ENCODE data around the gene TBC1D8. TPM values are rescaled to one million over a fixed set of nuclear protein-coding genes. Genes with fewer than 3 reads are reported as not detected.

TBC1D8 gene
- polyA plus RNA-seq, 1 donor = 17.3 TPM

GRCh38 chr2:101097638-101098037 is 53.5 kb downstream of the TBC1D8 start:
- Histone ChIP-seq H3K27me3 (ENCODE audit: control insufficient read depth, insufficient read depth, low read length) (no peaks in the 10 kb centered on the region), H3K4me1 (ENCODE audit: control insufficient read depth, insufficient read depth, low read length) (no peaks in the 10 kb centered on the region), H3K27ac (ENCODE audit: low read length) (no peak overlapping the region), H3K9me3 (ENCODE audit: control insufficient read depth, low read depth, low read length) (peaks cover 10% of the 10 kb centered on the region), H3K36me3 (ENCODE audit: control insufficient read depth, insufficient read depth, low read length) (no peaks in the 10 kb centered on the region), H3K4me3 (ENCODE audit: low read length) (no peak overlapping the region)
- DNase-seq = no peak

GRCh38 chr2:101096619-101097142 is 54.5 kb downstream of the TBC1D8 start:
- Histone ChIP-seq H3K27me3 (ENCODE audit: control insufficient read depth, insufficient read depth, low read length) (no peaks in the 10 kb centered on the region), H3K36me3 (ENCODE audit: control insufficient read depth, insufficient read depth, low read length) (no peaks in the 10 kb centered on the region), H3K9me3 (ENCODE audit: control insufficient read depth, low read depth, low read length) (peaks cover 2% of the 10 kb centered on the region), H3K4me3 (ENCODE audit: low read length) (no peak overlapping the region), H3K27ac (ENCODE audit: low read length) (no peak overlapping the region), H3K4me1 (ENCODE audit: control insufficient read depth, insufficient read depth, low read length) (no peaks in the 10 kb centered on the region)
- no peak for DNase-seq
- WGBS (ENCODE audit: insufficient coverage, low lambda C conversion rate) = 100% methylated on average over 2 of the region's 4 CpGs

- Histone ChIP-seq H3K36me3 (ENCODE audit: control insufficient read depth, insufficient read depth, low read length) (no peaks in the 10 kb centered on the region), H3K27ac (ENCODE audit: low read length) (peak overlapping the region; percentile 12), H3K27me3 (ENCODE audit: control insufficient read depth, insufficient read depth, low read length) (no peaks in the 10 kb centered on the region), H3K9me3 (ENCODE audit: control insufficient read depth, low read depth, low read length) (peaks cover 2% of the 10 kb centered on the region), H3K4me3 (ENCODE audit: low read length) (no peak overlapping the region), H3K4me1 (ENCODE audit: control insufficient read depth, insufficient read depth, low read length) (no peaks in the 10 kb centered on the region)
- DNase-seq = peak; percentile 22 to 71
- no CpG with 5 or more reads among the region's 1 CpG for WGBS (ENCODE audit: insufficient coverage, low lambda C conversion rate)
Observed at GRCh38 chr2:101094351-101094750, 56.8 kb downstream of the TBC1D8 start.

- no peak for DNase-seq
- WGBS (ENCODE audit: insufficient coverage, low lambda C conversion rate) = 100% methylated on average over 3 of the region's 12 CpGs
Observed at GRCh38 chr2:101089942-101090799, 61.0 kb downstream of the TBC1D8 start.

GRCh38 chr2:101089419-101089818 is 61.8 kb downstream of the TBC1D8 start:
- no peaks in the 10 kb centered on the region for H3K27me3 ChIP-seq (ENCODE audit: control insufficient read depth, insufficient read depth, low read length)
- no peak overlapping the region for H3K27ac ChIP-seq (ENCODE audit: low read length)
- H3K4me3 ChIP-seq (ENCODE audit: low read length) = no peak overlapping the region
- DNase-seq = no peak
- WGBS (ENCODE audit: insufficient coverage, low lambda C conversion rate) = no CpG with 5 or more reads among the region's 1 CpG
- H3K9me3 ChIP-seq (ENCODE audit: control insufficient read depth, low read depth, low read length) = no peaks in the 10 kb centered on the region
- no peaks in the 10 kb centered on the region for H3K36me3 ChIP-seq (ENCODE audit: control insufficient read depth, insufficient read depth, low read length)
- H3K4me1 ChIP-seq (ENCODE audit: control insufficient read depth, insufficient read depth, low read length) = no peaks in the 10 kb centered on the region

More at GRCh38 chr2:101089942-101090799, 61.0 kb downstream of the TBC1D8 start:
- no peaks in the 10 kb centered on the region for H3K27me3 ChIP-seq (ENCODE audit: control insufficient read depth, insufficient read depth, low read length)
- no peaks in the 10 kb centered on the region for H3K4me1 ChIP-seq (ENCODE audit: control insufficient read depth, insufficient read depth, low read length)
- no peak overlapping the region for H3K27ac ChIP-seq (ENCODE audit: low read length)
- H3K4me3 ChIP-seq (ENCODE audit: low read length) = no peak overlapping the region
- no peaks in the 10 kb centered on the region for H3K36me3 ChIP-seq (ENCODE audit: control insufficient read depth, insufficient read depth, low read length)
- no peaks in the 10 kb centered on the region for H3K9me3 ChIP-seq (ENCODE audit: control insufficient read depth, low read depth, low read length)

GRCh38 chr2:101087638-101088037 is 63.5 kb downstream of the TBC1D8 start:
- Histone ChIP-seq H3K27me3 (ENCODE audit: control insufficient read depth, insufficient read depth, low read length) (no peaks in the 10 kb centered on the region), H3K36me3 (ENCODE audit: control insufficient read depth, insufficient read depth, low read length) (no peaks in the 10 kb centered on the region), H3K27ac (ENCODE audit: low read length) (no peak overlapping the region), H3K4me1 (ENCODE audit: control insufficient read depth, insufficient read depth, low read length) (peaks cover 4% of the 10 kb centered on the region), H3K9me3 (ENCODE audit: control insufficient read depth, low read depth, low read length) (no peaks in the 10 kb centered on the region), H3K4me3 (ENCODE audit: low read length) (no peak overlapping the region)
- DNase-seq = no peak

GRCh38 chr2:101083613-101084012 is 67.6 kb downstream of the TBC1D8 start:
- no peaks in the 10 kb centered on the region for H3K27me3 ChIP-seq (ENCODE audit: control insufficient read depth, insufficient read depth, low read length)
- no CpG with 5 or more reads among the region's 2 CpGs for WGBS (ENCODE audit: insufficient coverage, low lambda C conversion rate)
- H3K9me3 ChIP-seq (ENCODE audit: control insufficient read depth, low read depth, low read length) = no peaks in the 10 kb centered on the region
- H3K36me3 ChIP-seq (ENCODE audit: control insufficient read depth, insufficient read depth, low read length) = no peaks in the 10 kb centered on the region
- peak; percentile 59 to 83 for DNase-seq
- peak overlapping the region; percentile 10 for H3K27ac ChIP-seq (ENCODE audit: low read length)
- H3K4me3 ChIP-seq (ENCODE audit: low read length) = no peak overlapping the region
- peaks cover 15% of the 10 kb centered on the region for H3K4me1 ChIP-seq (ENCODE audit: control insufficient read depth, insufficient read depth, low read length)

GRCh38 chr2:101082998-101083397 is 68.2 kb downstream of the TBC1D8 start:
- Histone ChIP-seq H3K36me3 (ENCODE audit: control insufficient read depth, insufficient read depth, low read length) (no peaks in the 10 kb centered on the region), H3K4me3 (ENCODE audit: low read length) (no peak overlapping the region), H3K4me1 (ENCODE audit: control insufficient read depth, insufficient read depth, low read length) (peaks cover 15% of the 10 kb centered on the region), H3K27ac (ENCODE audit: low read length) (peak overlapping the region; percentile 10), H3K9me3 (ENCODE audit: control insufficient read depth, low read depth, low read length) (no peaks in the 10 kb centered on the region), H3K27me3 (ENCODE audit: control insufficient read depth, insufficient read depth, low read length) (no peaks in the 10 kb centered on the region)
- WGBS (ENCODE audit: insufficient coverage, low lambda C conversion rate) = no CpG with 5 or more reads among the region's 6 CpGs
- DNase-seq = no peak

- Histone ChIP-seq H3K4me1 (ENCODE audit: control insufficient read depth, insufficient read depth, low read length) (peaks cover 15% of the 10 kb centered on the region), H3K27me3 (ENCODE audit: control insufficient read depth, insufficient read depth, low read length) (no peaks in the 10 kb centered on the region), H3K9me3 (ENCODE audit: control insufficient read depth, low read depth, low read length) (no peaks in the 10 kb centered on the region), H3K27ac (ENCODE audit: low read length) (peak overlapping the region; percentile 9), H3K4me3 (ENCODE audit: low read length) (no peak overlapping the region), H3K36me3 (ENCODE audit: control insufficient read depth, insufficient read depth, low read length) (no peaks in the 10 kb centered on the region)
- DNase-seq = peak; percentile 37 to 82
- WGBS (ENCODE audit: insufficient coverage, low lambda C conversion rate) = 20% methylated on average over 1 of the region's 1 CpG
Observed at GRCh38 chr2:101081375-101081907, 69.7 kb downstream of the TBC1D8 start.

- no CpG with 5 or more reads among the region's 14 CpGs for WGBS (ENCODE audit: insufficient coverage, low lambda C conversion rate)
- Histone ChIP-seq H3K4me3 (ENCODE audit: low read length) (no peak overlapping the region), H3K27me3 (ENCODE audit: control insufficient read depth, insufficient read depth, low read length) (no peaks in the 10 kb centered on the region), H3K4me1 (ENCODE audit: control insufficient read depth, insufficient read depth, low read length) (peaks cover 15% of the 10 kb centered on the region), H3K36me3 (ENCODE audit: control insufficient read depth, insufficient read depth, low read length) (no peaks in the 10 kb centered on the region), H3K9me3 (ENCODE audit: control insufficient read depth, low read depth, low read length) (no peaks in the 10 kb centered on the region), H3K27ac (ENCODE audit: low read length) (peak overlapping the region; percentile 9)
- DNase-seq = peak; percentile 48 to 74
Observed at GRCh38 chr2:101080211-101081068, 70.7 kb downstream of the TBC1D8 start.
